ENCODE data around the gene DAZL.
A peak's percentile ranks its signal among the peaks of the same experiment; 100 is the strongest.

DAZL gene

DNA sequence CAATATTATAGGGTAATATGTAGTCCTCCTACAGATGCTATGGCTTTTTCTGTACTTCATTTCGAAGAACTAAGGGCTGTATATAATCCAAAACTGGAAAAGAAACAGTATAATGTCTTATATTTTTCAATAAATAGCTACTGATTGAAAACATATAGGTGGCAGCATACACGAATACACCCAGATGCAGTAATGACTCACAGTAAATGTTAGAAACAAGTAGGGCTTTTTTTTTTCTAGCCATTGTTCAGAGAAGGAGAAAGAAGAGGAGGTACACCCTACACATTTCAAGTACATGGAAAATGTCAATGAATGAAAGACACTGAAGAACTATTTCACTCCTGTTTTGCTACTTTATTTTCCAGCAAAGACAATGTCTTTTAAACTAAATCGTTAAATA, 9.4 kb downstream of the DAZL start:
- DNase-seq = no peak

DNA sequence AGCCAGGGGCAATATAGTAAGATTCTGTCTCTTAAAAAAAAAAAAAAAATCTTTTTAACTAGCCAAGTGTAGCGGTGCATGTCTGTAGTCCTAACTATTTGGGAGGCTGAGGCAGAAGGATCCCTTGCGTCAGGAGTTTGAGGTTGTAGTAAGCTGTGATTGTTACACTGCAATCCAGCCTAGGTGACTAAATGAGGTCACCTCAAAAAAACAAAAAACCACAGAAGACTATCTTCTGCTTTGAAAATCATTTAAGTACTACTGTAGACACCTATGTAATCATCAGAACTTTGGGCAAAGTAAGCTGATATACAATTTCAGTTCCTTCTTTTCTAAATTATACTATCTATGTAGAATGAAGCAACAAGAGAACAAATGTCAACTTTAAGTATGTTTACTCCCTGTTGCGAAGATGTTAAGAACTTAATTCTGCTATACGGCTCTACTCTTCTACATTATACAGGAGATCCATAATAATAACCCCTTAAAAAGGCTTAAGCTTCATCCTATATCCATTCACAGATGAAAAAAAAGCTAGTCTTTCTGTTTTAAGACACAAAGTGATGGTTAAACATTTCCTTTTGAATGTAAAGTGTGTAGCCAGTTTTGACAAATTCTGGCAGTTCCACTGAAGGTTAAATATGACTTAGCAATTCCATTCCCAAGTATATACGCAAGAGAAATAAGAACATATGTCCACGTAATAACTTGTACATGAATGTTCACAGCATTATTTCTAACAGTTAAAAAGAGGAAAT, 15.2 kb downstream of the DAZL start:
- DNase-seq = no peak

DNA sequence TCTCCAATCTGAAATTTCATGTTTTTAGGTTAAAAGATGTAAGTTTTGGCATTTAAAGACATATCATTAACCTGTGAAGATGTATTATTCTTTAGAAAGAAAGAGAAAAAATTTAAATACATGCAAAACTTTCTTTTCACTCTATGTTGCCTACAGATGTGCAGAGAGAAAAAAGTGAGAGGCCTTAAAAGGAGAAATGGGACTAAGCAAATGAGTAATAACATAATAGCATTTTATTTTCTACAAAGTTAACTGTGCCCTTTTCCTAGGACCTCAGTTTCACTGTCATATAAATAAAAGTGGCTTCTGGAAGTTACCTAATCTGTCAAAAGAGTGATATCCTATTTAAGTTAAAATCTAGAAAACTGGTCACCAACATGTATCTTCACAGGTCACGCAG, 16.1 kb downstream of the DAZL start:
- DNase-seq = no peak

DNA sequence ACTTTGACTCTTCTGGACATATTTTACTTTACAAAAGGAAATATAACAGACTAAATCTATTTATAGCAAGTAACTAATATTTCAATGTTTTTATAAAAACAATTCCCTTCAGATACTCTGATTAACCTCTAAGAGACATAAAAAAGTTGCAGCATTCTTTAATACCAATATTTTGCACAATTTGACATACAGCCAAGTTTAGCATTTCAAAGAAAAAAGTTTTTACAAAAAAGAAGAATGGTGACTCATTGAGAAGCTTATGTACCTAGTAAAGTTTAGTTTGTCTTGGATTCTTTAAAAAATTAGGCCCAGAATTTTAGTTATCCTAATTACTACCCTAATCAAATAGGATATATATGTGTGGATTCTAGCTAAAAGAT, 17.6 kb downstream of the DAZL start:
- no peak for DNase-seq

GRCh38 chr3:16587047-16587680, 18.1 kb downstream of the DAZL start:
- DNase-seq = no peak

GRCh38 chr3:16584880-16585279, 20.3 kb downstream of the DAZL start:
- DNase-seq = no peak

DNA sequence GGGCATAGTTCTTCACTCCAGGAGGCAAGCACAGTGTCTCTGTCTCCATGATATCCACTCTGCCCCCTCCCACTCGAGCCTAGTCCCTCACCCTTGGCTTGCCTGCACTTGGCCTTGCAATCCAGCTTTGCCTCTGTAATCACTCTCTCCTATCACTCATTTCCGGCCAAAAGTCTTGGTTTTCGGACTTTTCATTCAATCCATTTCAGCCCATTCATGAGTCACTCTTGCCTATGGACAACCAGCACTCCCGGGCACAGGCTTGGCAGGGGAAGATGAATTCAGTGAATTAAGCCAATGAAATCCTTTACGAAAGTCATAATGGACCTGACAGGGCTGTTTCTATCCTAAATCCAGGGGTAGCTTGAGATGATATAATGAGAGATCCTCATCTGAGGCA, 21.7 kb downstream of the DAZL start:
- DNase-seq = no peak

DNA sequence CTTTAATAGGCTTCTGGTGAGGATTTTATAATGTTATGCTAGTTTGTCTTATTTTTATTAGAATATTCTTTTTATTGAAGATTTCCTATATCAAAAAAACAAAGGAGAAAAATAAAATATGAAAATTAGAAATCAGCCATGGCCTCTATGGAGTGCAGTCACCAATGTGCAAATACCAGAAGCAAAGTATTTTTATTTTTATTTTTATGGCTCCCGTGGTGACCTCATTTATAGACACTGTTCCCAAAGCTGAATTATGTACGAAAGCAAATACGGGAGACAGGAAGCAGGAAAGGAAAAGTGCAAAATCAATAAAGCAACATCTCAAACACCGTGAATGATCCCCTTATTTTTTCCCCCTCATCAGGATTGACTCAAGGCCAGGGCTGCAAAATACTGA, 35.1 kb downstream of the DAZL start:
- DNase-seq = no peak

GRCh38 chr3:16568532-16568931, 36.7 kb downstream of the DAZL start:
- DNase-seq = no peak

- no peak for DNase-seq
These were observed 37.1 kb downstream of the DAZL start for GRCh38 chr3:16568115-16568514.

DNA sequence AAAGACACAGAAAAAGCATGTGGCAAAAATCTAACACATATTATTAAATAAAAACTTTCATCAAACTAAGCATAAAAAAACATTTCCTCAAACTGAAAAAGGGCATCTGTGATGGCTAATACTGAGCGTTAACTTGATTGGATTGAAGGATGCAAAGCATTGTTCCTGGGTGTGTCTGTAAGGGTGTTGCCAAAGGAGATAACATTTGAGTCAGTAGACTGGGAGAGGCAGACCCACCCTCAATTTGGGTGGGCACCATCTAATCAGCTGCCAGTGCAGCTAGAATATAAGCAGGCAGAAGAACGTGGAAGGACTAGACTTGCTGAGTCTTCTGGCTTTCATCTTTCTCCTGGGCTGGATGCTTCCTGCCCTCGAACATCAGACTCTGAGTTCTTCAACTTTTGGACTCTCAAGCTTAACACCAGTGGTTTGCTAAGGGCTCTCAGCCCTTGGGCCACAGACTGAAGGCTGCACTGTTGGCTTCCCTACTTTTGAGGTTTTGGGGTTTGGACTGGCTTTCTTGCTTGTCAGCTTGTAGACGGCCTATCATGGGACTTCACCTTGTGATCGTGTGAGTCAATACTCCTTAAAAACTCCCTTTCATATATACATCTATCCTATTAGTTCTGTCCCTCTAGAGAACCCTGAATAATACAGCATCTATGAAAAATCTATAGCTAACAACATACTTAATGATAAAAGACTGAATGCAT, 45.4 kb downstream of the DAZL start:
- DNase-seq = no peak

DNA sequence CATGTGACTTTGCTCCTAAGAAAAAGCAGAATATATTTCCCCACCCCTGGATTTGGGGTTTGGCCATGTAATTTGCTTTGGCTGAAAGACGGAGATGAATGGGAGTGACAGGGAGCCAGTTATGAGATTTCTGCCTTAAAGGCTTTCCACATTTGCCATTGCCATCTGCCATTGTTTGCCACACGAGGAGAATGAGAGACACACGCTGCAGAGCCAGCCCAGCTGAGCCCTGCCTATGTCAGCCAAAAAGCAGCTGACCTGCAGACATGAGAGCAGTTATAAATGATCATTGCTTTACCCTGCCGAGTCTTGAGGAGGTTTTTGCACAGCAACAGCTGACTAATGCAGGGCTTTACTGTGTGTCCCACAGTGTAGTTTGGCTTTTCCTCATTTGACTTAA, 51.1 kb downstream of the DAZL start:
- no peak for DNase-seq

DNA sequence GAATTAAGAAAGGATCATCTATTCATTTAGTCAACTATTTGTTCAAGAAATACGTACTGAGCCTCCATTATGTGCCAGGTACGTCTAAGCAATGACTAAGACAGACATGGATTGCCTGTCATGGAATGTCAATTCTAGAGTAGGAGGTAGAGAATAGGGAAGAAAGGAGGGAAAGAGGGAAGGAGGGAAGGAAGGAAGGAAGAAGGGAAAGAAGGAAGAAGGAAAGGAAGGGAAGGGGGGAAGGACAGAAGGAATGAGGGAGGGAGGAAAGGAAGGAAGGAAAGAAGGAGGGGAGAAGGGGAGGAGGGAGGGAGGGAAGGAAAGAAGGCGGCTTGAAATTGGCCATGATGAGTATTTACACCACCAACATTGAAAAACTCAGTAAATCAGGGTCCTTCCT, 52.5 kb downstream of the DAZL start:
- no peak for DNase-seq

DNA sequence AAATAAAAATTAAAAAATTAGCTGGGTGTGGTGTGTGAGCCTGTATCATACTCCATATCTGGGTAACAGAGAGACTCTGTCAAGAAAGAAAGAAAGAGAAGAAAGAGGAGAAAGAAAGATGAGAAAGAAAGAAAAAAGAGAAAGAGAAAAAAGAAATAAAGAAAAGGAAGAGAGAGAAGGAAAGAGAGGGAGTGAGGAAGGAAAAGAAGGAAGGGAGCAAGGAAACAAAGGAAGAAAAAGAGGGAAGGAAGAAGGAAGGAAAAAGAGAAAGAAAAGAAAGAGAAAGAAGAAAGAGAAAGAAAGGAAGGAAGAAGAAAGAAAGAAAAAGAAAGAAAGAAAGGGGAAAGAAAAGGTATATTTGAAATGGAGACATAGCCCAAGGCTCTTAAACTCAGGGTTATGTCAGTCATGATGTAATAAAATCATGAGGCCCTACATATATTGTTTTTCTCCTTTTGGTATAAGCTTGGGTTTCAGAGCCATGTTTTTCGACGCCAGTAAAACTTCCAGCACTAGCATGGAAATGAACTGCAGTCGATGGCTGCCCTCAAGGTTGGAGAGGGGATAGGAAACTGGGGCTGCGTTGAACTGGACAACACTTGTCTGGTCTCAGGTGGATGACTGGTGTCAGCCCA, 53.8 kb downstream of the DAZL start:
- no peak for DNase-seq

- peak; percentile 48 to 69 for DNase-seq
These were observed 54.4 kb downstream of the DAZL start for GRCh38 chr3:16550676-16551341.

GRCh38 chr3:16550305-16550675, 54.9 kb downstream of the DAZL start:
- DNase-seq = no peak

- no peak for DNase-seq
These were observed 56.5 kb downstream of the DAZL start for GRCh38 chr3:16548721-16549120.

DNA sequence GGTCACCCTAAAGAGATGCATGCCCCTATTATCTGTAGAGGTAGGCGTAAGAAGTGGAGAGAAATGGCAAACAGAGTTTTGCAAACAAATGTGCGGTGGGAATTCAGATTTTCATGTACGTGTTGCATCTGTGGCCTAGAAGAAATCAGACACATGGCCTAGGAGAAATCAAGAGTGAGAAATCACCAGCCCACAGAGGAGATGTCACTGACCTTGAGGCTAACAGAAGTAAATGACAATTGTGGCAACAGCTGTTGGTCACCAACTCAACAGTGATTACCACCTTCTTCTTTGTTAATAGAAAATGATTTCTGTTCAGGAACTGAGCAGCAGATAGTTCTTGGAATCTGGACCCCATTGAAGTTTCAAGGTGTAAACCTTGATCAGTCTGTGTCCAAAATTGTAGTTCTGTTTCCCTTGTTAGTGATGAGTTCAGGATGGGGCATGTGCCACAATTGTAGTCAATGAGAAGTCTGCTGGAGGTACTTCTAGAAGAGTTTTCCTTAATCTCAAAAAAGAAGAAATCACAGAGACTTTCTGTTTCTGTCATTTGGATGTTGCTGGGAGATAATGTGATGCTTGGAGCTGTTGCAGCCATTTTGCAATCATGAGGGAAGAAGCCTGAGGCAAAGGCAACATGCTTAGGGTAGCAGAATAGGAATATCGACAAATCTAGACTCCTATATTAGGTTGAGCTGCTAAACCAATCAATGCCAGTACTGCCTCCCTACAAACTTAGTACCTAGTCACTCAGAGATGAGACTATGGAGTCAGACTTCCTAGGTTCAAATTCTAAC, 57.5 kb downstream of the DAZL start:
- DNase-seq = no peak

- DNase-seq = no peak
These were observed 58.8 kb downstream of the DAZL start for GRCh38 chr3:16546186-16547010.

GRCh38 chr3:16545413-16546185, 59.6 kb downstream of the DAZL start:
- DNase-seq = no peak

Measured in stimulated activated CD4-positive, alpha-beta T cell treated with anti-CD3 and anti-CD28 coated beads, Interleukin-4, amount 100 ng/mL, for 4 hours (primary cell).